GM19023 (cell line): ENCODE results near the gene NACC1.

Experiments used
- ATAC-seq: cut with Tn5 transposase; IDR thresholded peaks from one replicate; pipeline ENCODE4 v1.9.1; 2021; ENCODE audit warnings: mild to moderate bottlenecking, moderate library complexity; ENCODE audit not compliant: unreplicated experiment

The NACC1 gene

DNA sequence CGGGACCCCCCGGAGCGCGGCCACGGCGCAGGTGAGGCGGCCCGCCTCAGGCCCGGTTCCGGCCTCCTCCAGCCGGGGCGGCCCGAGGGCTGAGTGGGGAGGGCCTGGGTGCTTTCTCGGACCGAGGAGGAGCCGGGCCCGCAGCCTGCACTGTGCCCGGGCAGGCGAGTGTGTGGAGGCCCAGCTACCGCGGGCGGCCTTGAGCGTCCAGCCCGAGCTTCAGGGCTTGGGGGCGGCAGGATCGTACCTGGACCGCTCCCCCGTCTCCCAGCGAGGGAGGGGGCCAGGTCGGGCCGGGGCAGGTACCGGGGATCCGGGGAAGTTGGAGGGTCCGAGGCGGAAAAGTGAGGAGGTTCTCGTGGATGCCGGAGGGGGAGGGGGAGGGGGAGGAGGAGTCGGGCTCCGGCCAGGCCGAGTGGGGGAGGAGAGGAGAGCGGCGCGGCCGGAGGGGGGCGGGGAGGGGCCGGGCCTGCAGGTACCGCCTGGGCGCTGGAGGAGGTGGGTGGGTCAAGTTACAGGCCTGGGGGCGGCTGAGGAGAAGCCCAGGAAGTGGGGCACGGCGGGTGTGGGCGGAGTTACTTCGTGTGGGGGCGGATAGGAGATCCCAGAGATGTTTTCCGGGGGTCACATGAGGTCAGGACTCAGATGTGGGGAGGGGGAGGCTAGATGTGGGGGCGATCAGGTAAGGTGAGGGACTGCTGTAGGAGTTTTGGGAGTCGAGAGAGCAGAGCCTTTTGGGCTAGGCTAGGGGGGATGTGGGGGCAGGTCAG lies 545 bp downstream of the NACC1 start:
- no peak for ATAC-seq

GRCh38 chr19:13119627-13120026 lies 1.6 kb downstream of the NACC1 start:
- ATAC-seq, result no peak

GRCh38 chr19:13120031-13120430 lies 2.0 kb downstream of the NACC1 start:
- no peak for ATAC-seq

DNA sequence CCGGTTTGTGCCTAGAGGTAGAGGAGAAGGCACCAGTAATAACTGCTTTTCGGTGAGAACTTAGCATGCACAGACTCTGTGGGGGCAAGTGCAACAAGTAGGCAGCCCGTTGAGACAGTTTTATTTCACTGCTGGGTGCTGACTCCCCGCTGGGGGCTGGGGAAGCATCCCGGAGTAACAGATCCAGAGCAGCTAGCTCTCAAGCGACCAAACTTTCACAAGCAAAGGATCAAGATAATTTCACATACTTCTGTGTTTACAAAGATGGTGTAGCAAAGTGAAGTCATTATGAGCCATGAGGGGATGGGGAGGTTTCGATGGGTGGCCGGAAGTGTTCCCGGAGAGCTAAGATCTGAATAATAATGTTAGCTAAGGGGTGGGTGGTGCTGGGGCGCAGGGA lies 2.8 kb downstream of the NACC1 start:
- no peak for ATAC-seq

- ATAC-seq, result no peak
Observed at GRCh38 chr19:13121551-13122274, 3.6 kb downstream of the NACC1 start.

- ATAC-seq, result no peak
Observed at GRCh38 chr19:13122275-13122878, 4.3 kb downstream of the NACC1 start.

DNA sequence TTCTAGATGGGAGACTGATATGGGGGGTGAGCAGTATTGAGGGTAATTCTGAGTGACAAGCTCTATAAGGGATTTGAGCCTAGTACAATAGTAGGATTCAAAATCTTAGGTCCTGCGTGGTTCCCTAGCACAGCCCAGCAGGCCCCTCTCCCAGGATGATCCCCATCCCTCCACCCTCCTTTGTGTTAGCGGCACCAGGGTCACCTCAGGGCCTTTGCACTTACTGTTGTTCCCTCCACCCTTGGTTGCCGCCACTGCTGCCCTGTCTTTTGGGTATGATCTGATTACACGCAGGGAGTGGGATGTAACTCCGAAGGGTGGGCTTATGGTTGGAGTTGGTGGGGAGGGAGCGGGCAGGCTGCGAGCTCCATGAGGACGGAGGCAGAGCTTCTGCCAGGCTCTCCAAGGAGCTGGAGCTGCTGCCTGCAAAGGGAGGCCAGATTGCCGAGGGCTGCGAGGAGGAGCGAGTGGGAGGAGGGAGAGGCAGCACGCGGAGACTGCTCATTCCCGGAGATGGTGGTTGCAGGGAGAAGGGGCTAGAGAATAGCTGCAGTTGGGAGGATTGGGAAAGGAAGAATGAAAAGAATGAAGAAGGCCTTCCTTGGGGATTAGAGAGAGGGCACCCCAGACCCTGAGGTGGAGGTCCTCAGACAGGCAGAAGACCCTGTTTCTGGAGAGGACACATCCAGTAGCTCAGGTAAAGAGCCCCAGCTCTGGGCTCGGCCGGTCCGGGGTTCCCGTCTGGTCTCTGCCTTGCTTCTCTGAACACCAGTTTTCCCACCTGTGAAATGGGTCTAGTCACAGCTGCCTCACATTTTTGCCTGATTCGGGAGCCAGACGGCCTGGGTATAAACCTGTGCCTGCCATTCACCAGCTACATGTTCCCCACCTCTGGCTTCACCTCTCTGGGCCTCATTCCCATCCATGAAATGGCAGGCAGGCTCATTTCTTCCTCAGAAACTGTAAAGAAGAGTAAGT lies 5.2 kb downstream of the NACC1 start:
- ATAC-seq, result no peak

- no peak for ATAC-seq
Observed at GRCh38 chr19:13127051-13127450, 9.0 kb downstream of the NACC1 start.

- no peak for ATAC-seq
Observed at GRCh38 chr19:13127811-13128575, 9.9 kb downstream of the NACC1 start.

- ATAC-seq, result no peak
Observed at GRCh38 chr19:13128583-13128982, 10.5 kb downstream of the NACC1 start.

- ATAC-seq, result no peak
Observed at GRCh38 chr19:13129384-13129783, 11.3 kb downstream of the NACC1 start.

- no peak for ATAC-seq
Observed at GRCh38 chr19:13130886-13131490, 12.9 kb downstream of the NACC1 start.

DNA sequence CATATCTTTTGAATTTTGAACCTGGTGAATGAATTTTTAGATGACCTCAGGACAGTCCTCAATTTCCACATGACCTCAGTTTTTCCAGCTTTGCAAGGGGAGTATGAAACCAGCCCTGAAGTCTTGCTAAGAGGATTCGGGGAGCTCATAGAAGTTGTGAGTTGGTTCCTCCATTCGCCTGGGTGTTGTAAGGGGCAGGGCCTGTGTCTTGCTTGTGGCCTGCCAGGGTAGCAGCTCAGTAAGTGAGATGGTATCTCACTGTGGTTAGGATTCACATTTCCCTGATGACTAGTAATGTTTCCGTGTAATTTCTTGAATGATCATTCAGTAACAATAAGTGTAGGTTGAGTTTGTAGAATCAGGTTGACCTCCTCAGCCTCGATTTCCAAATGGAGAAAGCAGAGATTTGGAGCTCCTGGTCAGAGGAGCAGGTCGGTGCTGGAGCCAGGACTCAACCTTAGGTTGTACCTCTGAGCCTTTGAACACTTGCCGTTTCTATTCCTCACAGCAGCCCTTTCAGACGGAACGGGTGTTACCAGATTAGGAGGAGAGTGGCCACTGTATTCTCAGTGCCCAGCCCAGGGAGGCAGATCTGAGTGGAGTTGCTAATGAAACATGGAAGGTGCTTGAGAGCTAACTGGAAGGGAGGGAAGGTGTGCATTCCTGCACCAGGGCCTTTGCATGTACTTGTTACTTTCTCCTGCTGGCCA lies 14.6 kb downstream of the NACC1 start:
- ATAC-seq, result no peak

DNA sequence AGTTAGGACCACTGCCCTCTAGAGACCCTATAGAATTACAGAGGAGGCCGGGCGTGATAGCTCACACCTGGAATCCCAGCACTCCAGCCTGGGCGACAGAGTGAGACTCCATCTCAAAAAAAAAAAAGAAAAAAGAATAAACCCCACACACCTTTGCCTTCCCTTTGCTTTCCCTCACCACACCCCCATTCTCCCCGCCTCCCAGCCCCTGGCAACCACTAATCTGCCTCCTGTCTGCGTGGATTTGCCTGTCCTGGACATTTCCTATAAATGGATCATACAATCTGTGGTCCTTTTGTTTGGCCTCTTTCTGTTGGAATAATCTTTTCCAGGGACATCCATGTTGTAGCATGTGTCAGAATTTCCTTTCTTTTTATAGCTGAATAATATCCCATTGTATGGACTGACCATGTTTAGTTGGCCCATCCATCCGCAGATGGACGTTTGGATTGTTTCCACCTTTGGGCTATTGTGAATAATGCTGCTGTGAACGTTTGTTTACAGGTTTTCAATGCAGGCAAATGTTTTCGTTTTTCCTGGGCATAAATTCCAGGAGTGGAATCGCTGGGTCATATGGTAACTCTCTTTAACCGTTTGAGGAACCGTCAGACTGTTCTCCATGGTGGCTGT lies 15.3 kb downstream of the NACC1 start:
- no peak for ATAC-seq

DNA sequence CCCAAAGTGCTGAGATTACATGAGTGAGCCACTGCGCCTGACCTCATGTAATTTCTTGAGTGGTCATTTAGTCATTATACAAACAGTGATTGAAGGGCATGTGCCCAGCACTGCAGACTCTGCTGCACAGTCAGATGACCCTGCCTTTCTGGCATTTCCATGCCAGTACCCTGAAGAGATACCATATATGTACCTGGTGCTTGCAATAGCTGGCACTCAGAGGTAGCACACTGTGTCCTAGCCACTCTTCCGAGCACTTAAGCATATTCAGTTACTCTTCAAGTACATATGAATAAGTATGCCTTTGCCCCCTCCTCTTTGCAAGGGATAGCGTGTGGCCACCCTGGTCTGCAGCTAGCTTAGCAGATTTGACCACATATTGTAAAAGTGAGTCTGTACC lies 16.6 kb downstream of the NACC1 start:
- no peak for ATAC-seq

GRCh38 chr19:13135068-13136062 lies 17.3 kb downstream of the NACC1 start:
- no peak for ATAC-seq

DNA sequence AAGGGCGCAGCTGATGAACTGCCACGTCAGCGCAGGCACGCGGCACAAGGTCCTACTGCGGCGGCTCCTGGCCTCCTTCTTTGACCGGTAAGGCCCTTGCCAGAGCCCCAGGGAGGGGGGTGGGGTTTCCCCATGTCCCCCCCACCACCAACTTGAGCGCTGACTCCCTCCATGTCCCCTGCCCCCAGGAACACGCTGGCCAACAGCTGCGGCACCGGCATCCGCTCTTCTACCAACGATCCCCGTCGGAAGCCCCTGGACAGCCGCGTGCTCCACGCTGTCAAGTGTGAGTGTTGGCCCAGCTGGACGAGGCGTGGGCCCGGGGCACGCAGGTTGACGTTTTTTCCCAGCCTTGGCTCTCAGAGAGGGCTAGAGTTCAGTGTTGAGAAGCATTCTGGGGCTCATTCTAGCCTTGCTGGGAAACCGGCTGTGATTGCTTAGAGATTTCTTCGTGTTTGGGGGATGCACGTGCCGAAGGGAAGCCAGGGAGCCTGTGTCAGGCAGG lies 19.3 kb downstream of the NACC1 start:
- ATAC-seq, result no peak
